Keratinocyte (primary cell): ENCODE data around the gene FAM227A. TPM values are rescaled to one million over a fixed set of nuclear protein-coding genes. Genes with fewer than 3 reads are reported as not detected.

Experiments
- DNase-seq: peaks from one replicate; pipeline ENCODE4 v3.0.0-alpha.2; 2011; ENCODE audit warnings: low read depth, missing footprints, low spot score
- FAIRE-seq: peaks from 2 replicates; lab custom pipeline; 2011; peaks lifted over from hg19 to GRCh38; lab: Jason Lieb, UNC
- H2AFZ ChIP-seq: 2 replicates; pipeline ENCODE4 v1.6.0; 2012; ENCODE audit warnings: low read length, control low read depth, inconsistent platforms; ENCODE audit not compliant: control insufficient read depth
- H3K27ac ChIP-seq: 2 replicates; pipeline ENCODE4 v1.5.1; 2011; ENCODE audit warnings: low read length; ENCODE audit not compliant: control insufficient read depth, insufficient read depth
- H3K27me3 ChIP-seq: 3 replicates; pipeline ENCODE4 v1.6.0; 2011; ENCODE audit warnings: low read length; ENCODE audit not compliant: control insufficient read depth, insufficient read depth; ENCODE audit errors: extremely low read depth
- H3K36me3 ChIP-seq, 2 experiments: 2 replicates in 1 of 2; 3 replicates in 1 of 2; pipeline ENCODE4 v1.5.1; 2011; ENCODE audit warnings: low read length in 2 of 2, mild to moderate bottlenecking in 1 of 2; ENCODE audit not compliant: control insufficient read depth in 2 of 2, insufficient read depth in 2 of 2; ENCODE audit errors: extremely low read depth in 1 of 2
- H3K4me1 ChIP-seq: 3 replicates; pipeline ENCODE4 v1.5.1; 2011; ENCODE audit warnings: low read length; ENCODE audit not compliant: control insufficient read depth, insufficient read depth; ENCODE audit errors: extremely low read depth
- H3K4me2 ChIP-seq: 3 replicates; pipeline ENCODE4 v1.6.0; 2011; ENCODE audit warnings: low read depth, low read length; ENCODE audit not compliant: control insufficient read depth, insufficient read depth; ENCODE audit errors: extremely low read depth
- H3K4me3 ChIP-seq, 3 experiments: fragments of 200-600 bp in 1 of 3; sonication (generic) in 1 of 3; 2 replicates in 2 of 3; 3 replicates in 1 of 3; pipeline ENCODE4 v1.5.1; 2011 to 2016; ENCODE audit warnings: low read length in 3 of 3, mild to moderate bottlenecking in 3 of 3, control low read depth in 2 of 3, inconsistent platforms in 1 of 3, low read depth in 1 of 3, mixed read lengths in 1 of 3, mixed run types in 1 of 3, moderate library complexity in 1 of 3; ENCODE audit not compliant: control insufficient read depth in 2 of 3, insufficient read depth in 2 of 3; ENCODE audit errors: extremely low read depth in 1 of 3
- H3K79me2 ChIP-seq: 2 replicates; pipeline ENCODE4 v1.6.0; 2012; ENCODE audit warnings: low read length; ENCODE audit not compliant: control insufficient read depth, insufficient read depth
- H3K9ac ChIP-seq: 3 replicates; pipeline ENCODE4 v1.6.0; 2011; ENCODE audit warnings: low read length; ENCODE audit not compliant: control insufficient read depth, insufficient read depth; ENCODE audit errors: extremely low read depth
- H3K9me1 ChIP-seq: 3 replicates; pipeline ENCODE4 v1.6.0; 2011; ENCODE audit warnings: low read length; ENCODE audit not compliant: control insufficient read depth, insufficient read depth; ENCODE audit errors: extremely low read depth
- H3K9me3 ChIP-seq: 2 replicates; pipeline ENCODE4 v1.5.1; 2012; ENCODE audit warnings: low read depth, low read length; ENCODE audit not compliant: control insufficient read depth
- H4K20me1 ChIP-seq: 3 replicates; pipeline ENCODE4 v1.6.0; 2011; ENCODE audit warnings: low read length; ENCODE audit not compliant: control insufficient read depth, insufficient read depth; ENCODE audit errors: extremely low read depth
- CTCF ChIP-seq, 3 experiments: IDR thresholded peaks in 1 of 3; conservative IDR thresholded peaks in 1 of 3; optimal IDR thresholded peaks in 1 of 3; 2 replicates in 2 of 3; 3 replicates in 1 of 3; pipeline versions ENCODE3 to v1.5.1; 2011; ENCODE audit warnings: low read length in 3 of 3, mild to moderate bottlenecking in 3 of 3, moderate library complexity in 2 of 3, control low read depth in 1 of 3, inconsistent platforms in 1 of 3; ENCODE audit not compliant: insufficient read depth in 2 of 3; ENCODE audit errors: extremely low read depth in 1 of 3
- EZH2 ChIP-seq: IDR thresholded peaks from one replicate; pipeline ENCODE4 v1.6.1; 2012; ENCODE audit warnings: inconsistent platforms, mild to moderate bottlenecking, low read length, moderate library complexity
- dilution Hi-C: fragments of 300-500 bp; cut with MboI; formaldehyde crosslinking; loops from one replicate; pipeline ENCODE4 v1.7.0; 2020; ENCODE audit warnings: low sequenced_read_pairs; ENCODE audit not compliant: extremely low pct_ligation_motif_present
- polyA plus RNA-seq, 5 experiments: library from polyadenylated mRNA; depleted of rRNA in 3 of 5; stranded (reverse) in 3 of 5; stranded (forward) in 1 of 5; unstranded in 1 of 5; fragments of >200 nt; gene quantifications; 1 replicate in 1 of 5; 2 replicates in 3 of 5; 3 replicates in 1 of 5; pipeline versions ENCODE4 v1.2.1 to v1.2.3, GENCODE V29; 2011 to 2012; ENCODE audit warnings: missing spikeins in 2 of 5, low read depth in 1 of 5, low replicate concordance in 1 of 5

Gene FAM227A
- polyA plus RNA-seq, 1 donor (not counting 4 experiments of a cell fraction or from before 2014, with no cell fraction given), result 1.1 TPM

- dilution Hi-C loops, result no loop called here
- TF ChIP-seq CTCF (optimal IDR thresholded peaks at IDR 0.05 in 1 of 3, IDR thresholded peaks at IDR 0.05 in 1 of 3, conservative IDR thresholded peaks at IDR 0.05 in 1 of 3; ENCODE audit: extremely low read depth in 1 of 3, insufficient read depth in 2 of 3, low read length in 3 of 3) (no peak), EZH2 (no peak)
- Histone ChIP-seq H3K4me1 (peaks cover 7% of the 10 kb centered on the region), H3K36me3 (no peaks in the 10 kb centered on the region), H3K27me3 (no peaks in the 10 kb centered on the region), H3K4me3 (no peak overlapping the region), H2AFZ (no peak overlapping the region), H4K20me1 (no peaks in the 10 kb centered on the region), H3K79me2 (no peaks in the 10 kb centered on the region), H3K9me1 (no peaks in the 10 kb centered on the region), H3K4me2 (no peak overlapping the region), H3K9ac (no peak overlapping the region), H3K27ac (no peak overlapping the region), H3K9me3 (no peaks in the 10 kb centered on the region)
- no peak for FAIRE-seq
- DNase-seq, result no peak
Measured at GRCh38 chr22:38641476-38642040, 14.6 kb downstream of the FAM227A start.

- no peaks in the 10 kb centered on the region for H3K36me3 ChIP-seq
- dilution Hi-C loops, result no loop called here
- DNase-seq, result no peak
- H3K9me1 ChIP-seq, result no peaks in the 10 kb centered on the region
- no peak for FAIRE-seq
- H3K27me3 ChIP-seq, result no peaks in the 10 kb centered on the region
- no peak overlapping the region for H3K4me2 ChIP-seq
- H3K27ac ChIP-seq, result no peak overlapping the region
- H2AFZ ChIP-seq, result no peak overlapping the region
- H3K9me3 ChIP-seq, result no peaks in the 10 kb centered on the region
- no peaks in the 10 kb centered on the region for H4K20me1 ChIP-seq
- no peaks in the 10 kb centered on the region for H3K79me2 ChIP-seq
- H3K4me3 ChIP-seq, result no peak overlapping the region
- H3K9ac ChIP-seq, result no peak overlapping the region
- TF ChIP-seq CTCF (optimal IDR thresholded peaks at IDR 0.05 in 1 of 3, IDR thresholded peaks at IDR 0.05 in 1 of 3, conservative IDR thresholded peaks at IDR 0.05 in 1 of 3; ENCODE audit: extremely low read depth in 1 of 3, insufficient read depth in 2 of 3, low read length in 3 of 3), result no peak
- no peak for TF ChIP-seq EZH2
- H3K4me1 ChIP-seq, result no peaks in the 10 kb centered on the region
Measured at GRCh38 chr22:38638728-38639127, 17.5 kb downstream of the FAM227A start.
